Vein endothelial cell (primary cell): ENCODE results near the gene RNF7. TPM values are rescaled to one million over a fixed set of nuclear protein-coding genes. Genes with fewer than 3 reads are reported as not detected.

ENCODE experiments used
- small RNA-seq: library from RNA; depleted of rRNA; stranded (forward); fragments of <200 nt; gene quantifications from one replicate; pipeline ENCODE3, GENCODE V24; 2012
- total RNA-seq: library from RNA; depleted of rRNA; stranded (reverse); fragments of >200 nt; gene quantifications from 2 replicates; pipeline ENCODE4 v1.2.3, GENCODE V29; 2012

The RNF7 gene
- total RNA-seq = 67.0 and 94.1 TPM in 2 replicates

DNA sequence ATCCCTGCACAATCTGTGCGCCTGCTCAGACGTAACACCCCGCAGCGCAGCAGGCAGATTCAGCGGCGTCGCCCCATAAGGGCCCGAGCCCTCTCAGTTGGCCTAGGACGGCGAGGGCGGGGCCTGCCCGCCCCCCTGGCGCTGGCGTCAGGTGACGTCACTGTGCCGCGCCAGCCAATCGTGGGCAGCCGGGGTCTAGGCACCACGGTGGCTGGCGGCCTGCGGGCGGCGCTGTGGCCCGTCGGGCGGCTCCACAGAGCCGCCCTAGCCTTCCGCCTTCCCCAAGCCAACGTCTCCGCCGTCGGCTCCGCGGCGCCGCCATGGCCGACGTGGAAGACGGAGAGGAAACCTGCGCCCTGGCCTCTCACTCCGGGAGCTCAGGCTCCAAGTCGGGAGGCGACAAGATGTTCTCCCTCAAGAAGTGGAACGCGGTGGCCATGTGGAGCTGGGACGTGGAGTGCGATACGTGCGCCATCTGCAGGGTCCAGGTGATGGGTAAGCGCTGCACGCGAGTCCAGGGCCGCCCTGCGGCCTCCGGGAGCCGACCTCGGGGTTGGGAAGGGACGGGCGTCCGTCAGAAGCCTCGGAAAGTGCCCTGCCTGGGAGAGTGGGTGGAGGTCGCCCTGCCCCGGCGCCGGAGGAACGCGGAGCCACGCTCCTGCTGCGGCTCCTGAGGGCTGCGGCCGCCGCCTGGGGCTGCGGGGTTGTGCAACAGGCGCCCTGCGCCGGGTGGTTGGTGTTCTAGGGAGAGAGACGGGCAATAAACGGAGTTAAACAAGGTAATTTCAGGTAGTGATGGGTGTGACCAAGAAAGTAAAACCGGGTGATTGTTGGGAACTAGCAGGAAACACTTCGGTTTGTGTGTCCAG is at the start of gene RNF7:
TSS of gene RNF7 (plus strand) at position 277 of the 869 bp plus-strand sequence. CDS start at position 321, 44 bp downstream.

GRCh38 chr3:141763088-141763750 is 25.1 kb downstream of the RNF7 start, which contains the start of gene GRK7:
TSS of gene GRK7 (plus strand) at chr3:141763408. CDS start at chr3:141778285, 14,877 bp downstream.

Small RNA genes lying within 50 kb of the gene (small RNA-seq; reads per million reads assigned to genes)
- not detected for gene AC112771.1

Other genes starting within 250 kb of the RNF7 start
- gene GRK7, start 25.1 kb downstream of the RNF7 start, total RNA-seq = not detected in 2 replicates
- 109 and 193 TPM in 2 replicates for gene ATP1B3, start 138.3 kb downstream of the RNF7 start, total RNA-seq